C4-2B (cell line): ENCODE results near the gene FRMPD1.

Experiments used
- ZFX ChIP-seq: fragments of 450-650 bp; IDR thresholded peaks from 2 replicates; pipeline ENCODE4 v1.6.1; 2017
- TF ChIP-seq, protein P1 (sequence below): fragments of 450-650 bp; conservative IDR thresholded peaks from 2 replicates; pipeline ENCODE4 v1.5.1; 2017; ENCODE audit warnings: mild to moderate bottlenecking

- TF ChIP-seq, protein P1, sequence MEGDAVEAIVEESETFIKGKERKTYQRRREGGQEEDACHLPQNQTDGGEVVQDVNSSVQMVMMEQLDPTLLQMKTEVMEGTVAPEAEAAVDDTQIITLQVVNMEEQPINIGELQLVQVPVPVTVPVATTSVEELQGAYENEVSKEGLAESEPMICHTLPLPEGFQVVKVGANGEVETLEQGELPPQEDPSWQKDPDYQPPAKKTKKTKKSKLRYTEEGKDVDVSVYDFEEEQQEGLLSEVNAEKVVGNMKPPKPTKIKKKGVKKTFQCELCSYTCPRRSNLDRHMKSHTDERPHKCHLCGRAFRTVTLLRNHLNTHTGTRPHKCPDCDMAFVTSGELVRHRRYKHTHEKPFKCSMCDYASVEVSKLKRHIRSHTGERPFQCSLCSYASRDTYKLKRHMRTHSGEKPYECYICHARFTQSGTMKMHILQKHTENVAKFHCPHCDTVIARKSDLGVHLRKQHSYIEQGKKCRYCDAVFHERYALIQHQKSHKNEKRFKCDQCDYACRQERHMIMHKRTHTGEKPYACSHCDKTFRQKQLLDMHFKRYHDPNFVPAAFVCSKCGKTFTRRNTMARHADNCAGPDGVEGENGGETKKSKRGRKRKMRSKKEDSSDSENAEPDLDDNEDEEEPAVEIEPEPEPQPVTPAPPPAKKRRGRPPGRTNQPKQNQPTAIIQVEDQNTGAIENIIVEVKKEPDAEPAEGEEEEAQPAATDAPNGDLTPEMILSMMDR: no peak
- no peak for TF ChIP-seq ZFX
These were observed 80.1 kb downstream of the FRMPD1 start for GRCh38 chr9:37730839-37731238.
